ENCODE data around the gene MYBPHL.

Gene MYBPHL

GRCh38 chr1:109262231-109263055 is 44.4 kb downstream of the MYBPHL start:
- DNase-seq (ENCODE audit: low spot score) (no peak), ATAC-seq (ENCODE audit: low read depth) (no peak)
- peak overlapping the region; percentile 73 for H3K27ac ChIP-seq (ENCODE audit: poor library complexity, severe bottlenecking)
- no peak overlapping the region for H3K4me3 ChIP-seq (ENCODE audit: severe bottlenecking)
- no peaks in the 10 kb centered on the region for H3K27me3 ChIP-seq (ENCODE audit: insufficient read depth, poor library complexity, severe bottlenecking)
- TF ChIP-seq CTCF (IDR thresholded peaks at IDR 0.05; ENCODE audit: poor library complexity, severe bottlenecking): no peak
- peaks cover 19% of the 10 kb centered on the region for H3K4me1 ChIP-seq (ENCODE audit: insufficient read depth, poor library complexity, severe bottlenecking)
- no peaks in the 10 kb centered on the region for H3K9me3 ChIP-seq (ENCODE audit: severe bottlenecking)
- peaks cover 36% of the 10 kb centered on the region for H3K36me3 ChIP-seq (ENCODE audit: low read depth)

- TF ChIP-seq CTCF (IDR thresholded peaks at IDR 0.05; ENCODE audit: poor library complexity, severe bottlenecking): no peak
- Histone ChIP-seq H3K9me3 (ENCODE audit: severe bottlenecking) (no peaks in the 10 kb centered on the region), H3K36me3 (ENCODE audit: low read depth) (peaks cover 34% of the 10 kb centered on the region), H3K27me3 (ENCODE audit: insufficient read depth, poor library complexity, severe bottlenecking) (no peaks in the 10 kb centered on the region), H3K4me3 (ENCODE audit: severe bottlenecking) (no peak overlapping the region), H3K27ac (ENCODE audit: poor library complexity, severe bottlenecking) (no peak overlapping the region), H3K4me1 (ENCODE audit: insufficient read depth, poor library complexity, severe bottlenecking) (peaks cover 23% of the 10 kb centered on the region)
- ATAC-seq (ENCODE audit: low read depth) (no peak), DNase-seq (ENCODE audit: low spot score) (no peak)
Observed at GRCh38 chr1:109261578-109261977, 45.2 kb downstream of the MYBPHL start.

GRCh38 chr1:109261006-109261405 is 45.8 kb downstream of the MYBPHL start:
- Histone ChIP-seq H3K4me1 (ENCODE audit: insufficient read depth, poor library complexity, severe bottlenecking) (peaks cover 23% of the 10 kb centered on the region), H3K4me3 (ENCODE audit: severe bottlenecking) (no peak overlapping the region), H3K27ac (ENCODE audit: poor library complexity, severe bottlenecking) (no peak overlapping the region), H3K27me3 (ENCODE audit: insufficient read depth, poor library complexity, severe bottlenecking) (no peaks in the 10 kb centered on the region), H3K9me3 (ENCODE audit: severe bottlenecking) (no peaks in the 10 kb centered on the region), H3K36me3 (ENCODE audit: low read depth) (peaks cover 31% of the 10 kb centered on the region)
- DNase-seq (ENCODE audit: low spot score) (no peak), ATAC-seq (ENCODE audit: low read depth) (no peak)
- TF ChIP-seq CTCF (IDR thresholded peaks at IDR 0.05; ENCODE audit: poor library complexity, severe bottlenecking): no peak

- Histone ChIP-seq H3K27ac (ENCODE audit: poor library complexity, severe bottlenecking) (no peak overlapping the region), H3K36me3 (ENCODE audit: low read depth) (peaks cover 21% of the 10 kb centered on the region), H3K4me1 (ENCODE audit: insufficient read depth, poor library complexity, severe bottlenecking) (peaks cover 27% of the 10 kb centered on the region), H3K27me3 (ENCODE audit: insufficient read depth, poor library complexity, severe bottlenecking) (no peaks in the 10 kb centered on the region), H3K4me3 (ENCODE audit: severe bottlenecking) (no peak overlapping the region), H3K9me3 (ENCODE audit: severe bottlenecking) (no peaks in the 10 kb centered on the region)
- ATAC-seq (ENCODE audit: low read depth): no peak
- no peak for TF ChIP-seq CTCF (IDR thresholded peaks at IDR 0.05; ENCODE audit: poor library complexity, severe bottlenecking)
- DNase-seq (ENCODE audit: low spot score): no peak
Observed at GRCh38 chr1:109259674-109260557, 46.9 kb downstream of the MYBPHL start.
